CD8-positive, alpha-beta memory T cell (primary cell): ENCODE data around the gene MED13L. TPM values are rescaled to one million over a fixed set of nuclear protein-coding genes. Genes with fewer than 3 reads are reported as not detected.

Source experiments
- CTCF ChIA-PET: fragments of 350-600 bp; sonication (Branson Sonifier 250); formaldehyde crosslinking; loops from one replicate; lab custom pipeline; 2021; ENCODE audit warnings: antibody characterized with exemption; lab: Charles Lee
- POLR2A ChIA-PET: fragments of 350-600 bp; sonication (Branson Sonifier 250); formaldehyde crosslinking; loops from one replicate; lab custom pipeline; 2021; ENCODE audit warnings: antibody characterized with exemption; lab: Charles Lee
- DNase-seq, 5 donors: peaks; one replicate each; pipeline versions ENCODE4 v3.0.0 to v3.0.0-alpha.2; 2020 to 2022; ENCODE audit warnings: mixed read lengths in 1 of 5
- H3K27ac ChIP-seq: one replicate; pipeline ENCODE4 v1.7.0; 2013; ENCODE audit warnings: low read depth, mild to moderate bottlenecking, low read length, moderate library complexity
- H3K27me3 ChIP-seq: 2 replicates; pipeline ENCODE4 v1.7.0; 2013; ENCODE audit warnings: low read length, mild to moderate bottlenecking; ENCODE audit not compliant: insufficient read depth, poor library complexity, severe bottlenecking
- H3K36me3 ChIP-seq: 2 replicates; pipeline ENCODE4 v1.7.0; 2013; ENCODE audit warnings: mild to moderate bottlenecking, low read length, moderate library complexity; ENCODE audit not compliant: insufficient read depth
- H3K4me1 ChIP-seq: 2 replicates; pipeline ENCODE4 v1.7.0; 2013; ENCODE audit warnings: mild to moderate bottlenecking, low read length, moderate library complexity; ENCODE audit not compliant: insufficient read depth
- H3K4me3 ChIP-seq: 2 replicates; pipeline ENCODE4 v1.7.0; 2013; ENCODE audit warnings: mild to moderate bottlenecking, low read length
- H3K9me3 ChIP-seq: 2 replicates; pipeline ENCODE4 v1.7.0; 2013; ENCODE audit warnings: mild to moderate bottlenecking, low read length
- H3K27ac Mint-ChIP-seq, 8 donors: one replicate each; pipeline ENCODE4 v1.8.0; 2020 to 2021; ENCODE audit warnings: mixed read lengths in 8 of 8, mild to moderate bottlenecking in 6 of 8, inconsistent platforms in 3 of 8, moderate library complexity in 3 of 8
- H3K27me3 Mint-ChIP-seq, 2 donors: one replicate each; pipeline ENCODE4 v1.8.0; 2020 to 2021; ENCODE audit warnings: mixed read lengths in 2 of 2, mild to moderate bottlenecking in 1 of 2, moderate library complexity in 1 of 2
- H3K36me3 Mint-ChIP-seq, 3 donors: one replicate each; pipeline ENCODE4 v1.8.0; 2020 to 2021; ENCODE audit warnings: mixed read lengths in 3 of 3, inconsistent platforms in 1 of 3, mild to moderate bottlenecking in 1 of 3
- H3K4me1 Mint-ChIP-seq, 3 donors: one replicate each; pipeline ENCODE4 v1.8.0; 2020 to 2021; ENCODE audit warnings: mixed read lengths in 3 of 3, inconsistent platforms in 1 of 3, mild to moderate bottlenecking in 1 of 3
- H3K4me3 Mint-ChIP-seq, 7 donors: one replicate each; pipeline ENCODE4 v1.8.0; 2020 to 2021; ENCODE audit warnings: mixed read lengths in 7 of 7, mild to moderate bottlenecking in 6 of 7, moderate library complexity in 4 of 7, inconsistent platforms in 2 of 7
- H3K9me3 Mint-ChIP-seq, 5 donors: one replicate each; pipeline ENCODE4 v1.8.0; 2020 to 2022; ENCODE audit warnings: mixed read lengths in 5 of 5, mild to moderate bottlenecking in 3 of 5, moderate library complexity in 2 of 5, inconsistent platforms in 1 of 5
- polyA plus RNA-seq: library from polyadenylated mRNA; unstranded; fragments of 300-500 nt; fragmentation: Illumina TruSeq; gene quantifications from one replicate; pipeline ENCODE4 v1.2.3, GENCODE V29; 2021
- total RNA-seq, 2 experiments: library from RNA; stranded (reverse); gene quantifications; one replicate each; pipeline ENCODE4 v1.2.3, GENCODE V29; 2021

Gene MED13L
- total and polyA plus RNA-seq, 3 experiments from 2014 or later = 6.6 to 53.4 (median 49.7) TPM

DNA sequence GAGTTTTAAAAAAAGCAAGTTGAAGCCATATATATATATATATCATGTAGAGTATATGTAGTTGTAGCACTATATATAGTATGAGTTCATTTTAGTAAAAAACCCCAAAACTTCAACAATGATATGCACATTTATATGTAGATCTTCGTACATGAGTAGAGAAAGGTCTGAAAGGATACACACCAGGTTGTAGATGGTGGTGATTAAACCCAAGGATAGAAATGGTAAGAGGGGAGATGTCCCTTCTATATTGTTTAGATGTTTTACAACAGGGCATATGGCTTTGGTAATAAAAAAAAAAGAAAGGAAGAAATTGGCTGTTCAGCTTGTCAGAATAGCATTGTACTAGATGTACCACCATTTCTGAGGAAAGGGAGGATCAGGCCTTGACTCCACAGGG lies 31.9 kb upstream of the MED13L start:
- H3K27me3 Mint-ChIP-seq = peaks cover 3 to 4% of the 10 kb centered on the region in 2 donors
- Histone ChIP-seq H3K27ac (no peak overlapping the region), H3K9me3 (no peaks in the 10 kb centered on the region), H3K4me1 (no peaks in the 10 kb centered on the region), H3K36me3 (no peaks in the 10 kb centered on the region), H3K27me3 (no peaks in the 10 kb centered on the region), H3K4me3 (no peak overlapping the region)
- no peak for DNase-seq
- CTCF ChIA-PET = no interaction called here
- H3K9me3 Mint-ChIP-seq = peaks cover 3 to 12% (median 8%) of the 10 kb centered on the region in 5 donors
- H3K4me3 Mint-ChIP-seq = no peak overlapping the region
- POLR2A ChIA-PET = no interaction called here
- peaks cover 0 to 13% (median 0%) of the 10 kb centered on the region in 3 donors for H3K36me3 Mint-ChIP-seq
- H3K27ac Mint-ChIP-seq = no peak overlapping the region
- no peaks in the 10 kb centered on the region for H3K4me1 Mint-ChIP-seq

DNA sequence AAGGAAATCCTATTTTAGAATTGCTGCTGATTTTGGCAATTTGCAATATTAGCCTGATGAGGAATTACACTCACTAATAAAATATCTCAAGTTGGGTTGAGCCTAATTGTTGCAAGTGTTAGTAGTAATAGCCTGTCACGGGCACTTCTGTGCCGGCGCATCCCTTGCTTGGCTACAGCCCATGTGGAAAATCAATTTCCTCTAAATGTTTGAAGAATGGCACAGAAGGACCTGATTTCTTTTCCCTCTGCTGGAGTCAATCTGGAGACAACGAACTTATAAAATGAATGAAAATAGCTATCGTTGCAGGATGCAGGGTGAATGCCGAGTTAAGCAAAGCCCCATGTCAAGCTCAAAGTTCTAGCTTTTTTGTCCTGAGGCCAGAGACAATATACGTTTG lies 31.2 kb upstream of the MED13L start:
- Mint-ChIP-seq H3K27me3 (peaks cover 3 to 4% of the 10 kb centered on the region in 2 donors), H3K4me3 (no peak overlapping the region), H3K36me3 (peaks cover 0 to 13% (median 0%) of the 10 kb centered on the region in 3 donors), H3K27ac (no peak overlapping the region), H3K4me1 (no peaks in the 10 kb centered on the region), H3K9me3 (peaks cover 3 to 12% (median 8%) of the 10 kb centered on the region in 5 donors)
- Histone ChIP-seq H3K36me3 (no peaks in the 10 kb centered on the region), H3K4me3 (no peak overlapping the region), H3K27me3 (no peaks in the 10 kb centered on the region), H3K4me1 (no peaks in the 10 kb centered on the region), H3K9me3 (no peaks in the 10 kb centered on the region), H3K27ac (no peak overlapping the region)
- POLR2A ChIA-PET = no interaction called here
- no peak for DNase-seq
- CTCF ChIA-PET = interaction anchor here (1.5 kb wide), 1 partner anchor 95 kb away, joined by 3 read pairs; no protein-coding TSS in a partner anchor

DNA sequence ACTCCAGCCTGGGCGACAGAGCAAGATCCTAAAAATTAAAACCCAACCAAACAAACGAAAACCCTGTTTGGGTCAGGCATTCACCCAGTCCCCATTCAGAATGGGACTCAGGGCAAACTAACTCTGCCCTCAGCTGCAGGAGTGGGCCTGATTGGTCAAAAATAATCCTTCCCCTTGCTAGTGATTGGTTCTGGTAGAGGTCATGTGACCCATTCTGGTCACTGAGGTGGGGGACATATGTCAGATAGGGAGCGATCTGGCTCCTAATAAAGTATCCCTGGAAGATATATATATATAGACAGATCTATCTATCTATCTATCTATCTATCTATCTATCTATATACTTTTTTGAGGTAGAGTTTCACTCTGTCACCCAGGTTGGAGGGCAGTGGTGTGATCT lies 29.5 kb upstream of the MED13L start:
- H3K27me3 Mint-ChIP-seq = peaks cover 0 to 3% of the 10 kb centered on the region in 2 donors
- peaks cover 3 to 12% (median 8%) of the 10 kb centered on the region in 5 donors for H3K9me3 Mint-ChIP-seq
- DNase-seq = no peak
- Histone ChIP-seq H3K27ac (no peak overlapping the region), H3K4me3 (no peak overlapping the region), H3K27me3 (no peaks in the 10 kb centered on the region), H3K36me3 (no peaks in the 10 kb centered on the region), H3K9me3 (no peaks in the 10 kb centered on the region), H3K4me1 (no peaks in the 10 kb centered on the region)
- H3K27ac Mint-ChIP-seq = no peak overlapping the region
- no peak overlapping the region for H3K4me3 Mint-ChIP-seq
- no peaks in the 10 kb centered on the region for H3K4me1 Mint-ChIP-seq
- peaks cover 0 to 13% (median 0%) of the 10 kb centered on the region in 3 donors for H3K36me3 Mint-ChIP-seq
- ChIA-PET CTCF (no interaction called here), POLR2A (no interaction called here)

DNA sequence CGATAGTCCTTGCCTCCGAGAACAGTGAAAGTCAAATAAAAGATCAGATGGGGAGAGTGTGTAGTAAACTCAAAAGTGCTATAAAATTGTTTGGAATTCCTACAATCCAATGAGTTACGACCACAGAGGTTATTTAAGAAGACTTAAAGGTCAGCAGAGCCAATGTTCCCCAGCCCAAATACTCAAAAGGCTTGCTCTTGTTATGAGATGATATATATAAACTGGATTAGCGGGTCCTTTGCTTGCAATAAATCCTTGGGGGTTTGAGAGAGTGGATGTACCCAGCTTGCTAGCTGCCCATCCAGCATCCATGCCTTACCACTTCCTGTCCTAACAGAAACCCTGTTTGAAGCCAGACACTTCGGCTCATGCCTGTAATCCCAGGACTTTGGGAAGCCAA lies 29.0 kb upstream of the MED13L start:
- Histone ChIP-seq H3K4me3 (no peak overlapping the region), H3K27ac (no peak overlapping the region), H3K27me3 (no peaks in the 10 kb centered on the region), H3K36me3 (no peaks in the 10 kb centered on the region), H3K4me1 (no peaks in the 10 kb centered on the region), H3K9me3 (no peaks in the 10 kb centered on the region)
- POLR2A ChIA-PET = no interaction called here
- Mint-ChIP-seq H3K27ac (no peak overlapping the region), H3K4me3 (no peak overlapping the region), H3K9me3 (peaks cover 3 to 12% (median 8%) of the 10 kb centered on the region in 5 donors), H3K36me3 (peaks cover 0 to 13% (median 0%) of the 10 kb centered on the region in 3 donors), H3K27me3 (peaks cover 0 to 3% of the 10 kb centered on the region in 2 donors), H3K4me1 (no peaks in the 10 kb centered on the region)
- DNase-seq = no peak
- CTCF ChIA-PET = no interaction called here

DNA sequence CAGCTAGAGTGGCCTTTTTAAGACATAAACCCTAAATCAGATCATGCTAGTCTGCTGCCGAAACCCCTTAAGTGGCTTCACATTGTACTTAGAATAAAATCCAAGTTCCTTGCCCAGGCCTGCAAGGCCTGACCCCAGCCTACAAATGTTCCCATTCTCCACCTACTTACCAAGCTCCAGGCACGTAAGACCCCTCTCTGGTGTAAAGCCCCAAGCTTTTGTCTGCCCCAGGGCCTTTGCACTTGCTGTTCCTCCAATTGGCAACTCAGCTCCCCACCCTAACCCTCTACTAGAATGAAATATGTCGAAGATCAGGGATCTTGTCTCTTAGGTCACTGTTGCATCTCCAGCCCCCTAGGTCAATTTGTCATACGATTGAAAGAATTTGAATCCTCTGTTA lies 27.1 kb upstream of the MED13L start:
- H3K36me3 Mint-ChIP-seq = peaks cover 0 to 7% (median 0%) of the 10 kb centered on the region in 3 donors
- H3K9me3 Mint-ChIP-seq = peaks cover 3 to 4% (median 4%) of the 10 kb centered on the region in 5 donors
- H3K27me3 ChIP-seq = no peaks in the 10 kb centered on the region
- peaks cover 0 to 7% of the 10 kb centered on the region in 2 donors for H3K27me3 Mint-ChIP-seq
- H3K4me3 Mint-ChIP-seq = no peak overlapping the region
- no peak overlapping the region for H3K4me3 ChIP-seq
- no peaks in the 10 kb centered on the region for H3K36me3 ChIP-seq
- no peak overlapping the region for H3K27ac ChIP-seq
- H3K4me1 ChIP-seq = no peaks in the 10 kb centered on the region
- H3K27ac Mint-ChIP-seq = no peak overlapping the region
- H3K9me3 ChIP-seq = no peaks in the 10 kb centered on the region
- ChIA-PET CTCF (no interaction called here), POLR2A (no interaction called here)
- no peaks in the 10 kb centered on the region for H3K4me1 Mint-ChIP-seq
- no peak for DNase-seq

DNA sequence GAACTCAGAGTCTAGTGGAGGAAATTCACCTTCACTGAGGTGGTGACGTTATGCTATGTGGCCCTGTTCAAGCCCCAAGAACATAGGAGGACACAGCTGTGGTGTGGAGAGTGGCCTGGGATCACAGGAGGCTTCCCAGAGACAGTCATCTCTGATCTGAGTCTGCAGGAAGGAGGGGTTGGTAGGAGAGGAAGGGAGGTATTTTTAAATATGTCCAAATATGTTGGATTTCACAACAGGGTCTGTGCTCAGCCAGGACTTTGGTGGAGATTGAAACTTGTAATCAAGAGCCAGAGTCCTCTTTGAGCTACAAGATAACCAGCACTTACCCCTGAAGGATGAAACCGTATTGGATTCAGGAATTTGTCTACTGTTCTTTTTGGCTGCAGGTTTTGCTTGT lies 26.4 kb upstream of the MED13L start:
- no peak overlapping the region for H3K27ac Mint-ChIP-seq
- no peaks in the 10 kb centered on the region for H3K36me3 Mint-ChIP-seq
- no peak overlapping the region for H3K4me3 Mint-ChIP-seq
- no peak overlapping the region for H3K4me3 ChIP-seq
- H3K9me3 Mint-ChIP-seq = no peaks in the 10 kb centered on the region
- POLR2A ChIA-PET = no interaction called here
- no peak for DNase-seq
- no peaks in the 10 kb centered on the region for H3K4me1 ChIP-seq
- H3K27me3 Mint-ChIP-seq = peaks cover 0 to 7% of the 10 kb centered on the region in 2 donors
- H3K36me3 ChIP-seq = no peaks in the 10 kb centered on the region
- H3K9me3 ChIP-seq = no peaks in the 10 kb centered on the region
- no peaks in the 10 kb centered on the region for H3K4me1 Mint-ChIP-seq
- CTCF ChIA-PET = no interaction called here
- no peak overlapping the region for H3K27ac ChIP-seq
- no peaks in the 10 kb centered on the region for H3K27me3 ChIP-seq

DNA sequence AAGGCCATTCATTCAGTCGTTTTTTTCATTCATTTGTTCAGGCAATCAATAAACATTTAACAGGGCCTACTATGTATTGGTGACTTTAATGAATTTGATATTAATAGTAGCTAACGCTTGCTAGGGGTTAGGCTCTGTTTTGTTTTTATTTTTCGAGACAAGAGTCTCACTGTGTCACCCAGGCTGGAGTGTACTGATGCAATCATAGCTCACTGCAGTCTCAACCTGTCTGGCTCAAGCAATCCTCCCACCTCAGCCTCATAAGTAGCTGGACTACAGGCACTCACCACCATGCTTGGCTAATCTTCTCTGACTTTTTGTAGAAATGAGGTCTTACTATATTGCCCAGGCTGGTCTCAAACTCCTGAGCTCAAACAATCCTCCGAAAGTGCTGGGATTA lies 25.6 kb upstream of the MED13L start:
- no peak for DNase-seq
- Mint-ChIP-seq H3K36me3 (no peaks in the 10 kb centered on the region), H3K9me3 (no peaks in the 10 kb centered on the region), H3K4me1 (no peaks in the 10 kb centered on the region), H3K4me3 (no peak overlapping the region), H3K27ac (no peak overlapping the region), H3K27me3 (peaks cover 0 to 7% of the 10 kb centered on the region in 2 donors)
- ChIA-PET CTCF (no interaction called here), POLR2A (no interaction called here)
- H3K27ac ChIP-seq = peak overlapping the region; percentile 9
- no peaks in the 10 kb centered on the region for H3K36me3 ChIP-seq
- no peaks in the 10 kb centered on the region for H3K4me1 ChIP-seq
- no peaks in the 10 kb centered on the region for H3K9me3 ChIP-seq
- no peaks in the 10 kb centered on the region for H3K27me3 ChIP-seq
- no peak overlapping the region for H3K4me3 ChIP-seq

- Mint-ChIP-seq H3K36me3 (no peaks in the 10 kb centered on the region), H3K9me3 (no peaks in the 10 kb centered on the region), H3K4me3 (no peak overlapping the region), H3K4me1 (no peaks in the 10 kb centered on the region), H3K27ac (no peak overlapping the region), H3K27me3 (peaks cover 3 to 8% of the 10 kb centered on the region in 2 donors)
- Histone ChIP-seq H3K36me3 (no peaks in the 10 kb centered on the region), H3K27ac (peak overlapping the region; percentile 9), H3K27me3 (no peaks in the 10 kb centered on the region), H3K4me3 (no peak overlapping the region), H3K4me1 (no peaks in the 10 kb centered on the region), H3K9me3 (no peaks in the 10 kb centered on the region)
- no peak for DNase-seq
- ChIA-PET POLR2A (no interaction called here), CTCF (no interaction called here)
Observed at GRCh38 chr12:116302166-116303058, 24.9 kb upstream of the MED13L start.
